Stimulated activated CD4-positive, alpha-beta T cell treated with anti-CD3 and anti-CD28 coated beads, Interleukin-1b, Interleukin-23, amount 100 ng/mL, for 48 hours (primary cell): Measurements from ENCODE around the gene STK32B.
"Not testable (repeated sequence)": the region's sequence is repeated elsewhere in the genome, so short reads cannot be mapped to it uniquely, and the experiment has no call there.

ENCODE experiments used
- DNase-seq: peaks from one replicate; pipeline ENCODE4 v3.0.0-alpha.2; 2020

The STK32B gene

DNA sequence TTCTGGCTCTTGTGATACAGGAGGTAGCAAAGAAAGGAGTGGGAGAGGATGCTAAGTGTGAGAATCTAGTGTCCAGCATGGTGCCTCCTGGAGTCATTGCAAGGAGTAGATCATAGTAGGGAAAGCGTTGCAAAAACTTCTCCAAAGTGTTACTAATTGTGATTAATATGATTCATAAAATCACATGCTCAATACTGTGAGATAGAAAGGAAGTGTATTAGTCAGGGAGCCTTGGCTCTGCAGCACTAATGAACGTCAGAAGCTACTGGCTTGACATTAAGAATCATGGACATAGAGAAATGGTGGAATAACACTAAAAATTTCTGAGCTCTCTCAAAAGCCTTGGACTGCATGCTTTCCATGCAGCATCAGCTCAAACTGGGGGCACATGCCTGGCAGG is 358.0 kb downstream of the STK32B start:
- DNase-seq, result no peak

DNA sequence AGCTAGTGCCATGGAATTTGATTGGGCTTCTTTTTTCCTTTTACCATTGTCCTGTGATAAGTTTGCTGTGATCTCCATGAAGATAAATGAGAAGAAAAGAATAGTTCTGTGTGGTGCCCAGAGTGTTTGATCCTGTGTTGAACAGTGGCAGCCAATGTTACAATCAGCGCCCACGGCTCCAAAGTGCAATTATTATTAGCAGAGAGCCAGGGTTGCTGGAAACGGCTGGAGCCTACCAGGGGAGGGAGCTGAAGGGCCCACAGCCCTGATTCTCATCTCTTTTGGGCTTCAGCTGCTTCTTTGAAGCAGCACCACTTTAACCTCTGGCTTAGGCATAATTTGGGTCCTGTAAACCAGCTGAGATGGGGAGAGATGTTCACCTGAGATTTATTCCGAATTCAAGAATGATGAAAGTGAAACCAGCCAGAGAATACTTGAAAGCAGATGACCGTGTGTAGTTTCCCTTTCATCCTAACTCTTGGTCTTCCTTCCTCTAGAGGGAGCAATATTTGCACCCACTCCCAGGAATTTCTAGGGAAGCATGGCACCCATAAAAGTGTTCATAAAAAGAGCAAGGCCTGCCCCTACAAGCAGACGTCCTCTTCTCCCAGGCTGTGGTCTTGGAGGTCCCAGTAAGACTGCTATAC is 358.8 kb downstream of the STK32B start:
- DNase-seq, result no peak

DNA sequence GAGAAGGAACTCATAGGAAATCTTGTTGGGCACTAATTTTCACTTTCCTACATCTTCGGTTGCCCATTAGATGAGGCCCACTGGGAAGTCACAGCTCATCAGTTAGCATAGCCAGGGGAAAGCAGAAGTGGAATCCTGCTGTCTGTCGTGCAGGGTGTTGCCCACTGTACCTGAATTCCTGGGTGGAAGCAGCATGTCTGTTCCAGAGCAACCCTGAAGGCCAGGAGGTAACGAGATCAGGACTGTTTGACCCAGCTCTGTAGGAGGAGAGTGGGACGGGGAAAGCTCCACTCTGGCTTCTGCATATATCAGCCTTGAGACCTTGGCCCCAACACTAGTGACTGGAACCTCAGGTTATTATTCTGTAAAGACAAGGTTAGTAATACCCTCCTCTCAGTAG is 361.0 kb downstream of the STK32B start:
- DNase-seq, result no peak

DNA sequence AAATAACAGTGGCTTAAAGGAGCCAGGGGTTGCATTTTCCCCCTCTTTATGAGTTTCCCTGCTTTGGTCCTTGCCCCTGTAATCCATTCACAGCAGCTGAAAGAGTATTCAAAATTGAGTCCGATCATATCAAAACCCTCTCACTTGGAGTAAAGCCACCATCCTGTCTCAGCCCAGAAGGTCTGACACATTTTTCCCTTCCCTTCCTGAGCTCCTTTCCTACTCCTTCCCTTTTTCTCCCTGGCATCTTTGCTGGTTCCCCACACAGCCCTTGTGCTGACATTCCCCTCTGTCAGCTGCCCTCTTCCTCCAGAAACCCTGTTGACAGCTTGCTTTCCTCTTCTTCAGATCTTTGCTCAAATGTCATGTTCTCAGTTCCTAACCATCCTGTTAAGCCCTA is 361.5 kb downstream of the STK32B start:
- DNase-seq, result no peak

DNA sequence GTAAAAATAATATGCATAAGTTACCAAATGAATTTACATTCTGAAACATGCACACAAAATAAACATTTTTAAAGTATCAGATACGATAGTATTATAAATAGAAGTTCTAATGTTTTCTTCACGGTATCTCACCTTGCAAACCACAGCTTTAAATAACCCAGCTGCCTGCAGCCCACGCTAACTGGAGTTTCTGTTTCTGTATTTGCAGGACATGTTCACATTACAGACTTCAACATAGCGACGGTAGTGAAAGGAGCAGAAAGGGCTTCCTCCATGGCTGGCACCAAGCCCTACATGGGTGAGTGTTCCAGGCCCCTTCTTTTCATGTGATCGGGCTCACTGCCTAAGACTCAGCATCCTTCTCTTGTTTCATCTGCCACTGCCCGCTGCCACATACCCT is 365.4 kb downstream of the STK32B start:
- no peak for DNase-seq

DNA sequence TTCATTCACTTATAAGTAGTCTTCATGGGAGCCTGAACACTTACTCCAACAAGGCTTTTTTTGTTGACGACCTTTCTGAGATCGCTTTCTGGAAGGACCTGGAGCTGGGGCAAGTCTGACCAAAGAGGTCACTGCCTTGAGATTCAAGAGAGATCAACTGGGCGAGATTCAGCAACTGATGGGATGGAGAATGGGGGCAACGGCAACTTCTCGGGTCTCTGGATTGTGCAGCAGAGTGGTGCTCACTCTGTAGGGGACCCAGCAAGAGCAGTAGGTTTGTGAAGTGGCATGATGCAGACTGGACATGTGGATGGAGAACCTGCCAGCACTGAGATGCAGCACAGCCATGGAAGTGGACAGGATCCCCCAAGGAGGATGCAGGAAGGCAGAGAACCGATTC is 369.0 kb downstream of the STK32B start:
- no peak for DNase-seq

DNA sequence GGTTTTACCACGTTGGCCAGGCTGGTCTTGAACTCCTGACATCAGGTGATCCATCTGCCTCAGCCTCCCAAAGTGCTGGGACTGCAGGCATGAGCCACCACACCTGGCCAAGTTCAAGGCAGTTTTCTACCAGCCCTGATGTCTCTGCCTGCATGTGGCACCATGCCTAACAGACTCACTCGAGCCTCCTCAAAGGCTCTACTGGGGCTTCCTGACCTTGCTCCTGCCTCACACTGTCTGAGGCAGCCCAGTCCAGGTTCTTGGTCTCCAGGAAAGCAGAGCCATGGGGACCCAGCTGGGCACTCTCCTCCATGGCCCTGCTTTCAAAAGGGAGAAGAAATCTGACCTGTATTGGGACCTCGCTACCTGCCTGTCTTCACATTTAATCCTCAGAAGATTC is 370.1 kb downstream of the STK32B start:
- DNase-seq, result no peak

DNA sequence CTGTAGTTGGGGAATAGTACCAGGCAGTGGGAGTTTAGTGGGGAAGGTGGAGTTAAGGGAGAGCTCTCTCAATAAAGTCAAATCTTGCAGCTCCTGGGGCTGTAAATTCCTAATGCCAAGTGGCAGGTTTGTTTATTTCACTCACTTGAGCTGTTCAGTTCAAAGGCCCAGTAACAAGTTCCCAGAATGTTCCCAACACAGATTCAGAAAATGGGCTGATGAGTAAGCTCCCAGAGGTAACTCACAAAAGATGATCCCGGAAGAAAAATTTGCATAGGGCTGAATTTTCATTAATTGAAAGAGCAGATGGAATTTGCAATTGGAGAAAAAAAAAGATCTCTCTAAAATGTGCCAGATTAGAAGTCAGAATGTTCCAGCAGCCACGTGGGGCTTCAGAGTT is 370.9 kb downstream of the STK32B start:
- DNase-seq, result no peak

DNA sequence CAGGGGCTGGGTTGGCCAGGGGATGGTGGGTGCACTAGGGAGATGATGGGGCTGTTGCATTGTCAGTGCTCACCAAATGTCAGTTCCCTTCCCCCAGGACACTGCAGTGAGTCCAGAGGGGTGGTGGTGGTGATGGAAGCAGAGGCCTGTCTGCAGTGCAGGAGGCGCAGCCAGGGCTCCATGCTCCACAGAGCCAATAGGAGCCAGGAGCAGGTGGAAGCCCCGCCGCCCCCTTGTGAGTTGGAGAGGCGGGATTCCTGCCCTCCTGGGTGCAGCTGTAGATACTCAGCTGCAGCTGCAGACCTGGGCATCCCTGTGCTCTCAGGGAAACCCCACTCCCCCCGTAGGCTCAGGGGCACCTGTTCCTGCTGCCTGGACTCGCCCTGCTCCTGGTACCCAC is 372.4 kb downstream of the STK32B start:
- no peak for DNase-seq

DNA sequence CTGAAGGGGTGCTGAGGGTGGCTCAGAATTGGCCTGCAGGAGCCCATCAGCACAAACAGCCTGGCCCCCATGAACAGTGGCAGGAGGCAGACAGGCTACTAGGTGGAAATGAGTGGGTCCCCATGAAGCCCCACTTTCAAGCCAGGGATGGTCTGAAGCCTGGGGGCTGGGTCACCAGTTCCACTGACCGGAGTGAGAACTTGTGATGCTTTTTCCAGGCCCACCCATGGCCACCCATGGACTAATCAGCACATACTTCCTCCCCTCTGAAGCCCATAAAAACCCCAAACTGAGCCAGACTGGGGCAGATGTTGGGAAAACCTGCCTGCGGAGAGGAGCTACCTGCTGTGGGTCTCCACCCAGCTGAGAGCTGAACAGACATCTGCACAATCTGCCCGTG is 372.9 kb downstream of the STK32B start:
- no peak for DNase-seq

DNA sequence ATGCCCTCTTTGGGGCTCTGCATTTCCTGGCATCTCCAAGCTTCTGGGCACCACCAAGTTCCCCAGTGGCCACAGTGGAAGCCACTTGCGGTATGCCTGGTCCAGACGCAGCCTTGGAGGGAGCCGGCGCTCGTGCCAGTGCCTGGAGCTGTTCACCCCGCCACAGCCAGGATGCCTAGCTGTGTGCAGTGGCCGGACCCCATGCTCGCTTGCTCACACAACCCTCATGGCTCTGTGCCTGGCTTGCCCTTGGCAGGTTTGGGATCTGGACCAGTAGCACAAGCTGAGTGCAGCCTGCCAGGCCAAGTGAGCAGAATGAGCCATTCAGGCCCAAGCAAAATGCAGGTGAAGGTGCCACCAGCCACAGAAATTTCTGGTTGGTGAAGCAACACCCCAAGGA is 373.6 kb downstream of the STK32B start:
- no peak for DNase-seq

DNA sequence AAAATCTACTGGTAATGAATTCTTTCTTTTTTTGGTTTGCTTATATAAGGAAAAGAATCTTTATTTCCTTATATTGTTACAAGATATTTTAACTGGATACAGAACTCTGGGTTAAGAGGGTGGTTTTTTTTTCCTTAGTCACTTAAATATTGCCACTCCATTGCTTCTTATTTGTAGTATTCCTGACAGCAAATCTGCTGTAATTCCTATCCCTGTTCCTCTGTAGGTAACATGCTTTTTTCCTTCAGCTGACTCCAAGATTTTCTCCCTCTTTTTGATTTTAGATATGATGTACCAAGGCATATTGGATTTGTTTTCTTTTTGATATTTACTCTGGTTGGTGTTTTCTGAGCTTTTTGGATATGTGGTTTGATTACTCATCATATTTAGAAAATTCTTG is 378.5 kb downstream of the STK32B start:
- no peak for DNase-seq

DNA sequence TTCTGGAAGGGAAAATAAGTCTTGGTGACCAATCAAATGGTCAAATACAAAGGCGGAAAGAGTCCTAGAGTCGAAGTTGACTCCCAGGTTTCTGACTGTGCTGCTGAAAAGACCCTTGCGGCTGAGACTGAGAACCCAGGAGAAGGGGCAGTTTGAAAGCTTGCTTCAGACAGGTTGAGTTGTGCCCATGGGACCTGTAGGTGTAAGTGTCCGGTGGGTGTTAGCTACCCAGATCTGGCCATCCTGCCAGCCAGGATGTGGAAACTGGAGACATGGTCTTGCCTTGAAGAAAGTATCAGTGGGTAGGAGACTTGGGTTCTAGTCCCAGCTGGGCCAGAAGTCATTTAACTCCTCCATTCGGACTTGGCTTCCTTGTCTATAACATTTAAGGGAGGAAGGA is 381.9 kb downstream of the STK32B start:
- no peak for DNase-seq

DNA sequence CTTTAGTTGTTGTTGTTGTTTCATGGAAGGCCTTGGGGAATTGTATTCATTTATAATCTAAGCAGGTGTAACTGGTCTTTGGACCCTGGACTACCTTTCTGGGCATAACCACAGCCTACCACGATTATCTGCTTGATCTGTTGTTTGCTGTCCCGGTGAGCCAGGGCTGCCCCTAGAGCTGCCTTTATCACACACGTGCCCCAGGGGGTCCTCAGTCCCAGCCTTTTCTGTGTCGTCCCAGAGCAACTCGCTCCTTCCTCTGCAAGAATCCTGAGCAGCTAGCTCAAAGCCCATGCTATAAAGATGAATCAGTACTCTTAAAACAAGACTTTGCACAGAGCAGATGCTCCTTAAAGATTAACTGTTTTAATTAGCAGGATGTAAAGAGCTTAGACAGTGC is 383.9 kb downstream of the STK32B start:
- no peak for DNase-seq

DNA sequence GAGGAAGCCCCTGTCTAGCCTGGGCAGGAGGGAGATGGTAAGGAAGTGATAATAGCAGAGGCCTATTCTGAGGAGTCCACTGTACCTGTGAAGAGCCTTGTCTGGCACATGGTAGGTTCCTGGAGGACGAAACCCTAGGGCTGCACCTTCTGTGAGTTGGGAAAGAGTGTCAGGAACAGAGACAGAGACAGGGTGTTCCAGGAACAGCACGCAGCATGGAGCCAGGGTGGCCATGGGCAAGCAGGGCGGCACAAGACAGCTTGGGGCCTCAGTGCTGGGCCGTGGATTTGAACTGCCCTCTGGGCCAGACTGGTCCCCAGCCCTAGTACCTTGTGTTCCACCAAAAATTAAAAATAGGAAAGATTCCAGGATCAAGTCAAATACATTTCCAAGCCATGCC is 384.5 kb downstream of the STK32B start:
- no peak for DNase-seq

DNA sequence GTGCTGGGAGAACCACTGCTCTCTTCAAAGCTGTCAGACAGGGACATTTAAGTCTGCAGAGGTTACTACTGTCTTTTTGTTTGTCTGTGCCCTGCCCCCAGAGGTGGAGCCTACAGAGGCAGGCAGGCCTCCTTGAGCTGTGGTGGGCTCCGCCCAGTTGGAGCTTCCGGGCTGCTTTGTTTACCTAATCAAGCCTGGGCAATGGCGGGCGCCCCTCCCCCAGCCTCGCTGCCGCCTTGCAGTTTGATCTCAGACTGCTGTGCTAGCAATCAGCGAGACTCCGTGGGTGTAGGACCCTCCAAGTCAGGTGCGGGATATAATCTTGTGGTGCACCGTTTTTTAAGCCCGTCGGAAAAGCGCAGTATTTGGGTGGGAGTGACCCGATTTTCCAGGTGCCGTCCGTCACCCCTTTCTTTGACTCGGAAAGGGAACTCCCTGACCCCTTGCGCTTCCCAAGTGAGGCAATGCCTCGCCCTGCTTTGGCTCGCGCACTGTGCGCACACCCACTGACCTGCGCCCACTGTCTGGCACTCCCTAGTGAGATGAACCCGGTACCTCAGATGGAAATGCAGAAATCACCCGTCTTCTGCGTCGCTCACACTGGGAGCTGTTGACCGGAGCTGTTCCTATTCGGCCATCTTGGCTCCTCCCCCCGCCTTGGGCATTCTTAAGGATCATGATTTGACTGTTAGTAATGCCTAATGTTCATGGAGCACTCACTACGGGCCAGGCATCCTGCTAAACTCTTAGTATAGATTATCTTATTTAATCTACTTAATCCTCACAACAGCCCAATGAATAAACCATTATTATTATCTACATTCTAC is 392.9 kb downstream of the STK32B start:
- not testable (repeated sequence) for DNase-seq

DNA sequence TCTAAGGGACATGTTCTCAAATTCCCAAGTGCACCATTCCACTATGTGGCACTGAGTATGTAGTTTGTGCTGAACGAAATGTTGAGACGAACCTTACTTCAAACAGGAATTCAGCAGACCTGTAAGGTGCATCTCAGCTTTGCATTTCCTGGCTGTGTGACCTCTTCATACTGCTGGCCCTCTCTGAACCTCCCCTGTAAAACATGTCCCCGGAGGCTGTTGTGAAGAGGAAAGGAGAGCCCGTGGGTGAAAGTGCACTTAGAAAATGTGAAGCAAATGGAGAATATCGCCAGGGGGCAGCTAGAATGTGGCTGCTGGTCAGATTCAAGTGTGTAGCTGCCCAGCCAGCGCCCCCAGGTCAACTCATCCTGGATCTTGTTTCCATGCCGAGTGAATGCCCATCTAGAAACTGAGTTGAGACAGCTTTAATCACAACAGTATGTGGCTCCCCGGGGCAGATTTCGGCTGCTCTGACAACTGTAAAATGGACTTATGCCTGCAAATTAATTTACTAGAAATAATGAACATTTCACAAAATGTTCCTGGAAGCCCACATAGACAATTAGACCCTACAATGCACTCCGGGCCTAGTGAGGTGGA is 393.7 kb downstream of the STK32B start:
- no peak for DNase-seq

DNA sequence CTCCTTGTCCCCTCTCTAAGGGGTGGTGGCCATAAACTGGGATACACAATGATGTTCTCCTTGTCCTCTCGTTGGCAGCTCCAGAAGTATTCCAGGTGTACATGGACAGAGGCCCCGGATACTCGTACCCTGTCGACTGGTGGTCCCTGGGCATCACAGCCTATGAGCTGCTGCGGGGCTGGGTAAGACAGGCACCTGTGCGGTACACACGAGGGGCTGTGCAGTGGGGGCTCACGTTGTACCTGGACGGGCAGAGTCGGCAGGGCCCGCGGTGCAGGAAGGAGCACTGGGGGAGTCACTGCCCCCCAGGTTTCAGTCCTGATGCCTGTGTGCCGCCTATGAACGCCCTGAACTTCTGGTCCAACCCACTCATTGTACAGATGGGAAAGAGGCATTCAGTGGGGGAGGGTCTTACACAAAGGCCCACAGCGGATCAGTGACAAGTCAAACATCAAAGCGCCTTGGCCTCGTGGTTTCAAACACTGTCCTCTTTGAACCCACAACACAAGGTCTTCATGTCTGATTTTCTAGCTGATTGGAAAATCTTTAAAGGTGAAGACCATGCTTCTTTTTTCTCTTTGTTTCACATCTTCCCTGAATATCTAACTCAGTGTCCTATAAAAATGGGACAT is 395.4 kb downstream of the STK32B start:
- no peak for DNase-seq

DNA sequence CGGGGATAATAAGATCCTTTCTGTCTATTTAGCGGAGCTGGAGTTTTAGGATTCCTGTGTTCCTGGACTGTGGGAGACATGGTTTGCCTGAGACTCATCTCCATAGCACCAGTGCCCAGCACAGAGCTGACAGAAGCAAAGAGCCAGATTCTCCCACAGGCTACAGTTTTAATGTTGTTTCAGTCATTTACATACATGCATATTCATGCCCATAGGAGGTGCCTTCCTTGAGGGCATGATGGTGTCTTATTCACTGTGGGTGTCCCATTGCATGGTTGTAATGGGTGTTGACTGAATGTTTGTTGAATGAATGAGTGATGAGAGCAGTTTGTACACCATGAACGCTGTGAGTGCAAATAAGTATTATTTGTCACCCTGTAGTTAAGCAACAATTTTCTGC is 396.5 kb downstream of the STK32B start:
- no peak for DNase-seq

DNA sequence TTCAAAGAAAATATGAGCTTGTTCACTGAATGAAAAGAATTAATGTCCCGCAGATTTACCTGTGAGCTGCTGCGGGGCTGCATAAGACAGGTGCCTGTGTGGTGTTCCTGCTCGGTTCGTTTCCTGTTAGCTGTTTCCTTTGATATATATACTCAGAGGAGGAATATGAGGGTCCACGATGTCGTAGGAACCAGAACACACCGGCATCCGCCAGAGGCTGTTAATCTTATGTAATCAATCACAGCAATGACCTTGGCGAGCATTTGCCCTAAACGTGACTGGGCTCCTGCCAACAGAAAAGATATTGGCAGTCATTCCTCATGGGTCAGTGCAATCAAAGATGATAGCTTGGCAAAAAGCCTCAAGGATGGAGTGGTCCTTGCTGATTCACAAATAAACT is 396.9 kb downstream of the STK32B start:
- DNase-seq, result no peak

DNA sequence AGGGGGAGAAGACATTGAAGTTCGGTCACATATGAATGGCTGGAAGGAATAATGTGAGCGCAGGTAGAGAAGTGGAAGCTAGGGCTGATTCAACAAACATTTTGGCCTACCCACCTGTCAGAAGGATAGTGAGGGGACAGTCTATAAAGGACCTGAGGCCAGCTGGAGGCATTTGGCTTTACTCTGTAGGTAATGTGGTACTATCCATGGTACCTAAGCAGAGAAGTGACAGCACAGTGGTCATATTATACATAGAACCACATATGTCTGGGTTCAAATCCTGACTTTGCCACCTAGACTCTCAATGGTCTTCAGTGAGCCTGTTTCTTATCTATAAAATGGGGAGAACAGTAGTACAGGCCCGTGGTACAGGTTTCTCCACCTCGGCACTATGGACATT is 400.0 kb downstream of the STK32B start:
- DNase-seq, result no peak

DNA sequence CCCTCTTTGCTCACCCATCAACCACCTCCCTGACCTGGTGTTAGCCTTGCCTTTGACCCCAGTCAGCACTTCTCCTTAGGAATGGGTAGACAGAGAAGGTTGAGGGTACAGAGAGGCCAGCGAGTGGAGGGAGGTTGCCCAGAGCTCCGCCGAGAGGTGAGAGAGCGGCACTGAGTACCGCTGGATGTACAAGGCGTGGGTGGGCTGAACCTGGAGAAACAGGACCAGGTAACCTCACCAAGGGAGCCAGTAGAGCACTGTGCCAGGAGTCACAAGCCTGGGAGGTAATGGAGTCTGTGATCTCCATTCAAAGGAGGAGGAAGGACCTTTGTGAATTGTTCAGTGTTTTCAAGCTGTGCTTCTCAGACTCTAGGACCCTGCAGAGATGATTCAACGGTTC is 400.9 kb downstream of the STK32B start:
- DNase-seq, result no peak

DNA sequence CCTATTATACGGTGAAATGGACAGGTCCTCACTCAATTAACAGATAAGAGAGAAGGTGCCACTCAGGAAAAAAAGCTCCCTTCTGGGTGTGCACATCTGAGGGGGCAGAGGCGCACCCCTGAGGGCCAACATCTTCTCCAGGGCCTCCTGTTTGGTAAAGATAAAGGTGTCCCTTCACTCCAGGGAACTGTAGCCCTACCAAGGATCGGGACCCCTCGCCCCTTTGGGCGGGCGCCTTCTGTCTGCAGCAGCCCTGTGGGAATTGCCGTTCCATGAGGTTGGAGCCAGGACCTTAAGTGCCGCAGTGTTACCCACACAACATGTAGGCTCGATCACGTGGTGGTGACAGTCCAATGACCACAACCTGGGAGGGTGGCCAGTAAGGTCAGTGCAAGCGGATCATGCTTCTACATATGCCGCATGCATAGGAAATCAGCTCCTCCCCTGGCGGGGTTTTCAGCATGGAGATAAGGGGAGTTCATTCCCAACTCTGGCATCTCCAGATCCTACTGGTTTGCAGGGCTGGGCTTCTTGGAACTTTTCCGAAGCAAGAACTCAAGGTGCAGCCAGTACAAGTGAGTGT is 403.8 kb downstream of the STK32B start:
- DNase-seq, result no peak
